ENCODE measurements around the gene SYT8.
"Not testable (repeated sequence)": the region's sequence is repeated elsewhere in the genome, so short reads cannot be mapped to it uniquely, and the experiment has no call there.

SYT8 gene

DNA sequence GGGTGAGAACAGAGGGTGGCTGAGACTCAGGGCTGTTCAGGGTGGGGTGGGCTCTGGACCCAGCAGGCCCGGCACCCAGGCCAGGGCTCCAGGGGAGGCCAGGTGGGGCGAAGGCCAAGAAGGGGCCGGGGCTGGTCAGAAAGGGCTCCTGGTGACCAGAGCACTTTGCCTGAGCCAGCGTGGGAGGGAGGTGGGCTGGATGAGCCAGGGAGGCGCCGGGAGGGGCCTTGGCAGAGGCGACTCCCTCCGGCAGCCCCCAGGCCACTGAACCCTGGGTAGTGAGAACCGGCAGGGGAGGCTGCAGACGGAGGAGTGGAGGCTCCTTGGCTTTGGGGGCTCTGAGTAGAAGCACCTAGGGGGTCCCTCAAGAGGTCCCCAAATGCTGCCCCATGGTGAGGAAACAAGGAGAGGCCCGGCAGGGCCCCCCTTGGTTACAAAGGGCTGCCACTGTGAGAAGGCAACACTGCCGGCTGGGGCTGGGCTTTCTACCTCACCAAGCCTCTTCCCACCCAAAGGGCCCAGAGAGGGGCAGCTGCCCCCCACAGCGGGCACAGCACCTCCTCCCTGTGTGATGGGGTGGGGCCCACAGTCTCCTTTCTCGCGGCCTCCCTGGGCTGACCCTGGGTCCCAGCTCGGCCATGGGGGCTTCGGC, 39.8 kb downstream of the SYT8 start:
- DNase-seq, result not testable (repeated sequence)

DNA sequence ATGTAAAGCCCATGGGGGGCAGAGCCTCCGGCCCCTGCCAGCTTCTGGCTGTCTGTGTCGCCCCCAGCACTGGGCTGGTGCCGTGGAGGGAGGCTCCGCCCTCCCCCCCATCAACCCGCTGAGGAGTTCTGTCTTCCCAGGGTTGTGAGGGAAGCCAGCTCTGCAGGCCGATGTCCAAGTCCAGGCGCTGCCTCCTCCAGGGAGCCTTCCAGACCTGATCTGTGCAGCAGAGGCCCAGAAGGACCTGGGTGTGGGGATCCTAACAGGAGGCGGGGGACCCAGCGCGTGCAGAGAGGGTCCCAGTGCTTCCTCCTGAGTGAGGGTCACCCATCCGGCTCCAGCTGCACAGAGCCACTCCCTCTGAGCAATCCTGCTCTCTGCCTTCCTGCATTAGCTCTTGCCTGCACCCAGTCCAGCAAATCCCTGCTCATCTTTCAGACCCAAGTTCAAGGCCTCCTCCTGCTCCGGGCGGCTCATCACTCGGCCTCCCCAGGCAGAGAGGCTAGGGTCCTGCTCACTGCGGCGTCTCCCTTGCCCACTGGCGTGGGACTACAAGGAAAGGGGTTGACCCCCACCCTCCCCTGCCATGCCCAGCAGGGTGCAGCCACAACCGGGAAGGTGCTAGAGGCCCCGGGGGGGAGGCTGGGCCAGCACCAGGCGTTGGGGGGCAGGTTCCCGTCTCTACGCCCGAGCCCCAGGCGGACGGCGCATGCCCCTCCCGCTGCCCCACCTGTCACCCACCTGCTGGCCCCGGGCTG, 40.5 kb downstream of the SYT8 start:
- no peak for DNase-seq

DNA sequence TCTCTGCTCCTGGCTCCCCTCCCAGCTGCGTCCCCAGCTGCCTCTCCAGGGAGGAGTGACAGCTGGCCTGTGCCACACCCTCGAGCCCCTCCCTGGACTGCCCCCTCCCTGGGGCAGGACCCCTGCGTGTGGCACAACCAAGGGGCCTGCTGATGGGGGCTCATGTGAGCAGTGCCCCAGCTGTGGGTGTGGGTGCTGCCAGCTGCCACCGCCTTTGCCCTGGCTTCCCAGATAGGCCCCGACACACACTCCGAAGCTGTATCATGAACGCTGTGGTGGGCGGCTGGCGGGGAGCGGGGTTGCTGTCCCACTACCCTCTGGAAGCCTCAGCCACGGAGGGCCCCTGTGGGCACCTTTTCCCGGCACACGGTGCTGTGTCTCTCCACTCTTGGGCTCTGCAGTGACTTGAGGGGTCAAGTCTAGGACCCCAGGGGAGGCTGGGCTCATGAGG, 41.1 kb downstream of the SYT8 start:
- not testable (repeated sequence) for DNase-seq

DNA sequence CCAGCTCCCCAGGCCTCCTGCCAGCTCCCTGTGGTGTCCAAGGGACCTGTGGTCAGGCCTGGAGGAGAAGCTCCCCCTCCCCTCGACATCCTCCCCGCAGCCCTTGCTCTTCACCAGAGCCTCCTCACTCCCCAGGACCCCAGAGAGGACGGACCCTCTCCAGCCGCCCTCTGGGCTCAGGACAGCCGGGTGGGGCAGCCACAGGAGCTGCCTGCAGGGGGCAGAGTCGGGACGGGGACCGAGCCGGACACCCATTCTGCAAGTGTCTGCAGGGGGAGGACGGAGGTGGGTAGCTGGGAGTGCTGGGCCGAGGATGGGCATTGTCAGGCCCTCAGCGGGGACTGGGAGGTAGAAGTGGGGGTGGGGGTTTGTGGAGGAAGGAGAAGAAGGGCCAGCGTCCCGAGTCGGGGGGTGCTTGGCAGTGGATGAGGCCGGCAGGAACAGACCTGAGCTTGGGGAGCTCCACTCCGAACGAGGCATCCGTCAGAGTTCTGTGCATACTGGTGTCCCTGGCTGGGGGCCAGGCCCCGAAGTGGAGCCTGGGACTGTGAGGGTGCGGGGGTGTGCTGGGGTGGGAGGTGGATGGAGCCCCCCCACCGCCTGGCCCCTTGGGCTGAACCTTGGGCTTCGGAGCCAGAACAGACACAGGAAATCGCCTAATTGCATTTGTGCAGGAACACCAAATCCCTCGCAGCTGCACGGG, 41.7 kb downstream of the SYT8 start:
- DNase-seq, result peak; percentile 48

DNA sequence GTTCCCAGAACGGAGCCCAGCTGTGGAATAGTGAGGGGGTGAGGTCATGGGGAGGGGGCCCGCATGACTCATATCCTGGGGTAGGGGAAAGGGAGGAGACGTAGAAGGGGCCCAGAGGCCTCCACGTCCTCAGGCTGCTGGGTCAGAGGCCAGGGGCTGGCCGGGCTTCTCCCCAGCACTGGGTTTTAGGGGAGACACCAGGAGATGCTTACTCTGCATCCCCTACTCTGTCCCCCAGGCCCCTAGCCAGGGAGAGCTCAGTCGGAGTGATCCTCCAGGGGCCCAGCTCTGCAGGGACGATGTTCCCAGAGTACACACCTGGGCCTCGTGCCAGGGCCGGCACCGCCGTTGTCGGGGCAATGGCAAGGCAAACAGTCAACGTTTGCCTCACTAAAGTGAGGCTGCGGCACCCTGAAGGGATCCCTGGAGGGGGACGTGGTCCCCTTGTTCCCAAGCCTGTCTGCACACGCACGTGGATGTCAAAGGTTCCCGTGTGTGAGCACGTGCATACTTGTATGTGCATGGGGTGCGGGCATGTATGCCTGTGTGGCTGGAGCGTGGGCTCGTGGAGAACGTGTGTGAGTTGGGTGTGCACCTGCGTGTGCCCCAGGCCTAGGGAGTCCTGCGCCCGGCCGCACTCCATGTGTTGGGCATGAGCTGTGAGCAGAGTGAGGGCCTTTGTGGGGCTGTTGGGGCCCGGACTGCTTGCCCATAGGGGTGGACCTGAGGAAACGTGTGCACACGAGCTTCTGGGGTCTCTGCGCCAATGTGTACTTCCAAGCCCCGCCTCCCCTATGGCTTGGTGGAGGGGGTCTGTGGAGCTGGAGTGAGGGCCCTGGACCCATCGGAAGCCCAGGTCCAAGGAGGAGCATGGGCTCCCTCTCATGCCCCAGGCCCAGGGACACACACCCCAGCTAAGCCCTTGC, 42.7 kb downstream of the SYT8 start:
- no peak for DNase-seq

DNA sequence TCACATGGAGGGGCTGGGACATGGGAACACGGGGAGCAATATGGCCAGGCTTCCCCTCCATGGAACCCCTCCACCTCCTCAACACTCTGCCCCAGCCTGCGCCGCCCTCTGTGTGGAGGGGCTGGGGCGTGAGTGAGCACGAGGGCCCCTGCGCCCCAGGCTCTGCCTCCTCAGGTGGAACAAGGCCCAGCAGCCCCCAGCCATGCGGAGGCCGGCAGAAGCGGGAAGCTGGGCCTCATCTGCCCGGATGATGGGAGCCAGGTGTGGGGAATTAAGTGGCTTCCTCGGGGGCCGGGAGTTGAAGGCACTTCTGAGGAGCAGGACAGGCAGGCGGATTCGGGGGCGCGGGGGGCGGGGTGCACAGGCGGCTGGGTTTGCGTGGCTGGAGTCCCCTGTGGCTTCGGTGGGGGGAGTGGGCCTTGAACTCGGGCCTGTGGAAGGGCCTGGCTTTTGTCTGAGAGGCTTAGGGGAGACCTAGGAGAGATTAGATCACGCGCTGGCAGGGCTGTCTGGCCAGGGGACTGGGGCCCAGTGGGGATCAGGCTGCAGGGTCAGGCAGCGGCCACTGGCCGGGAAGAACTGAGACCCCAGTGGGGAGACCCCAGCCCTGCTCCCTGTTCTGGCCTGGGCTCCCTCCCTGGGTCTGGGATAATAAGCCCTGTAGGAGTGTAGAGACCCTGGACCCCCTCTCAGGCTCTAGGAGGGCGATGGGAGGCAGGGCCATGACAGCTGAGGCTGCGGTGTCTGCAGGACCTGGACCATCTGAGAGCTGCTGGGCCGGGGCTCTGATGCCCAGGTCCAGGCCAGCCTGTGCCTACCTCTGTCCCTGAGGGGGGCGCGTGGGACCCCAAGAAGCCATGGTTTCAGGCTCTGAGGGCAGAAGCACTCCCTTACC, 43.6 kb downstream of the SYT8 start:
- DNase-seq, result no peak

DNA sequence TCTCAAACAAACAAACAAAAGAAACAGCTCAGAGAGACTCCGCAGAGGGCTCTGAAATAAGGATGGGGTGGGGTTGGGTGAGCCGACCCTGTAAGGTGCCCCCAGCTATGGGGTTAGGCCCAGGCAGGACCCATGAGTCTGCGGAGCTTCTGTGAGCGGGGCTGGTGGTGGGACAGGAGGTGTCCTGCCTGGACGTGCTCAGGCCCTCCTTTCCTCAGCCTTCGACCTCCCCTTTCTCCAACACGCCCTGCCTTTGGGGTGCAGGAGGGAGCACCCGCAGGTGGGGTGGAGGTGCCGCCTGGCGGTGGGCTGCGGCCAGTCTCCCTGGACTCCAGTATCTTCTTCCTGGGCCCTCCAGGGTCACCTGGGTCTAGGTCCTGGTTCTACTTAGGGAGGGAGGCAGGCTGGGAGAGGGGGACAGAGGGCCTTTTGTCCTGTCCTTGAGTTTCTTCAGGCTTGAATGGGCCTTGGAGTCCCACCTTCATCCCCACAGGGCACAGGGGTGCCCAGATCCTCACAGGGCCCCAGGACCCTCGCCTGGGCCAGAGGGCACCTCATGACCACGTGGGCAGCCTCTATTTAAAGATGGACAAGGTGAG, 44.7 kb downstream of the SYT8 start:
- no peak for DNase-seq

DNA sequence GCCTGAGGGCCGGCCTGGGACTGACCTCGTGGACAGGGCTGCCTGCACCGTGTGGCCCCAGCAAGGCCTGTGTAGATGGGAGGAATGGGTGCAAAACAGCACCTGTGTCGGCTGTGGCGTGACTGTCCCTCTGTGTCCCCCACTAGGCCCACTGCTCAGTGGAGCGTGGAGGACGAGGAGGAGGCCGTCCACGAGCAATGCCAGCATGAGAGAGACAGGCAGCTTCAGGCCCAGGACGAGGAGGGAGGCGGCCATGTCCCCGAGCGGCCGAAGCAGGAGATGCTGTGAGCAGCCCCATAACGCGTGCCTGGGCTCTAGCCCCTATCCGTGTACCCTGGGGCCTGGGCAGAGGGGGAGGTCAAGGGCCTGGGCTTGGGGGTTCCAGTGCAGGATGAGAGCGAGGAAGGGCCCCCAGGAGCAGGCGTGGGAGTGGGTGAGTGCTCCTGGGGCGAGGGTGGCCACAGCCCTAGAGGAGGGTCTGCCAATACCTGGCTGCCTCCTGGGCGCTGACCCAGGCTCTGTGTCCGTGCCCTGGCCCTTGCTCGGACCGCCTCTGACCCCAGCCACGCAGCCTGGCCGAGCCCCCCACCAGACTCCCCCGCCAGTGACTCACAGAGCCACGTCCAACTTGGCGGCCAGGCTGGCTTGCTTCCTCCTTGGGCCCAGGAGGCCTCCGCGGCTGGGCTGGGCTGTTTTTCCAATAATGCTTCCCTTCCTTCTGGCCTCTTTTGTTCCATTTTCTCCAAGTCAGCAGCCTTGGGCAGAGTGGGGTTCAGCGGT, 45.3 kb downstream of the SYT8 start:
- DNase-seq, result no peak

DNA sequence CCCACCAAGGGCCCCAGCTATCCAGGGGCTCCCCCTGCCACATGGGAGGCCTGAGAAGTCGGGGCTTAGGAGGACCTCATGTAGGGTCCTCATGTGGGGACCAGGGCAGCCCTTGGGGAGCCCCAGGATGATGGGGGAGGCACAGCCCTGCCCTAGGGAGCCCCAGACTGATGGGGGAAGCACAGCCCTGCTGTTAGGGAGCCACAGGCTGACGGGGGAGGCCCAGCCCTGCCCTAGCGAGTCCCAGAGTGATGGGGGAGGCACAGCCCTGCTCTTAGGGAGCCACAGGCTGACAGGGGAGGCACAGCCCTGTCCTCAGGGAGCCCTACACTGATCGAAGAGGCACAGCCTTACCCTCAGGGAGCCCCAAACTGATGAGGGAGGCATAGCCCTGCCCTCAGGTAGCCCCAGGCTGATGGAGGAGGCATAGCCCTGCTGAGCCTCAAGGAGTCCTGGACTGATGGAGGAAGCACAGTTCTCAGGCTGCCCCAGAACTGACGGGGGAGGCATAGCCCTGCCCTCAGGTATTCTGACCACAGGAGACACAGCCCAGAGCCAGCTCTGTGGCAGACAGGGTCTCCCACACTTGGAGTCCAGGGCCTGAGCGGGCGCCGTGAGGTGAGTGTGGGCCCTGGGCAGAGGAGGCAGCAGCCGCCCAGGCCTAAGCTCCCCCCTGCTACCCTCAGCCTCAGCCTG, 46.1 kb downstream of the SYT8 start:
- no peak for DNase-seq

DNA sequence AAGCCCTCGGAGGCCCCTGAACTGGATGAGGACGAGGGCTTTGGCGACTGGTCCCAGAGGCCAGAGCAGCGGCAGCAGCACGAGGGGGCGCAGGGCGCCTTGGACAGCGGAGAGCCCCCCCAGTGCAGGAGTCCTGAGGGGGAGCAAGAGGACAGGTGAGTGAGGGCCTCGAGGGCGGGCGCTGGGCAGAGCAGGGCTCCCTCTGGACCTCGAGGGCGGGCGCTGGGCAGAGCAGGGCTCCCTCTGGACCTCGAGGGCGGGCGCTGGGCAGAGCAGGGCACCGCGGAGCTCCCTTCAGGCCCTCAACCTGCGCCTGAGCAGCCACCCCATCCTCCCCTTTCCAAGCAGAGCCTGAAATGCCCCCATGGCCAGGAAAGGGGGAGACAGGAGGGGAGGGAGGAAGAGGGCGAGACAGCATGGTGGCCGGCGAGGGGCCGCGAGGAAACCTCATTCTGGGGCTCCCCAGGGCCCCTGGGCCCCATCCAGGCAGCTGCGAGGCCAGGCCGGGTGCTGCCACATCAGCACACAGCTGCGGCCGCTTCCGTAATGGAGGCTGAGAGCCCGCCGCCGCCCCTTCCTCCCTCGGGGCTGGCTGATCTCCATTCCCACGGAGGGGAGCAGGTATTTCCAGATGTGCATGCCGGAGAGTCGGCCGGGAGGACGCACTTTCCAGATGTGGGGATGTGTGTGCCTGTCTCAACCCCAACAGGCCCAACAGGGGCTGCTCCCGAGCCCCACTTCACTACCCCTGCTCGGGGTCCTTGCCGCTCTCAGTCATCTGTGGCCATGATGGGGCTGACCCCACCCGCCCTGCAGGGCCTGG, 46.9 kb downstream of the SYT8 start:
- DNase-seq, result no peak

DNA sequence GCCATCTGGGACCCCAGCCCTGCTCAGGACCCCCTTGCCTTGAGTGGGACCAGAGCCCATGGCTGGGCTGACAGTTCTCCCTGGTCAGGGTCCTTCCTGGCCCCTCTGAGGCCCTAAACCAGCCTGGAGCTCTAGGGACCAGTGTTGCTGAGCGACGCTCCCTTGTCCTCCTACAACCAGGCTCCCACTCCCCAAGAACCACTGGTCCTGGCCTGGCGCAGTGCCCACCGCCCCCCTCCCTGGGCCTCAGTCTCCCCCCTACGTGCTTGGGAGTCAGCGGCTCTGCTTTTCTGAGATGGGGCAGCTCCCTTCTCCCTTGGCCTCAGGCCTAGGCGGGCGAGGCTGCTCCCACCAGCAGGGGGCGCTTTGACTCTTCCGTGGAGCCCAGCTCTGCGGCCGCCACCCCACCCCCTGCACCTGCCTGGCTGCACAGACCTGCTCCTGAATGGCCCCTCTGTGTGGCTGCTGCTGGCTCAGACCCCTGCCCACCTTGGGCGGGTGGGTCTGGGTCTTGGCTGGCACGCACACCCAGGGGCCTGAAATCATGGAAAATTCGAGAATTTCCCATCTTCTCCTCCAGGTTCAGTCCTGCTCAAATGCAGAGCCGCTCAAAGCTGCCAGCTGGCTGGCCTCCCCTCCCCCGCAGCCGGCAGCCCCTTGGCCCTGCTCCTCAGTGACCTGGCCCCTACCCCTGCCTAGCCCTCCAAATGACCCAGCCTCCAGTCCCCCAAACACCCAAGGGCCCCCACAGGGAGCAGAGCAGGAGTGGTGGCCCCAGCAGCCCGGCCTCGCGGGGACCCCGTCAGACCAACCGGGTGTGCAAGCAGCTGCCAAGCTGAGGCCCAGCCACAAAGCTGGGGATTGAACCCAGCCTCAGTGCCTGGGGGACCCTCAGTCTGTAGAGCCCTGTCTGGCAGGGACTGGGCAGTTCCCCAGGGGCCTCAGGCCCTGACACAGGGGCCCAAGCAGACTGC, 47.8 kb downstream of the SYT8 start:
- peak; percentile 79 for DNase-seq

DNA sequence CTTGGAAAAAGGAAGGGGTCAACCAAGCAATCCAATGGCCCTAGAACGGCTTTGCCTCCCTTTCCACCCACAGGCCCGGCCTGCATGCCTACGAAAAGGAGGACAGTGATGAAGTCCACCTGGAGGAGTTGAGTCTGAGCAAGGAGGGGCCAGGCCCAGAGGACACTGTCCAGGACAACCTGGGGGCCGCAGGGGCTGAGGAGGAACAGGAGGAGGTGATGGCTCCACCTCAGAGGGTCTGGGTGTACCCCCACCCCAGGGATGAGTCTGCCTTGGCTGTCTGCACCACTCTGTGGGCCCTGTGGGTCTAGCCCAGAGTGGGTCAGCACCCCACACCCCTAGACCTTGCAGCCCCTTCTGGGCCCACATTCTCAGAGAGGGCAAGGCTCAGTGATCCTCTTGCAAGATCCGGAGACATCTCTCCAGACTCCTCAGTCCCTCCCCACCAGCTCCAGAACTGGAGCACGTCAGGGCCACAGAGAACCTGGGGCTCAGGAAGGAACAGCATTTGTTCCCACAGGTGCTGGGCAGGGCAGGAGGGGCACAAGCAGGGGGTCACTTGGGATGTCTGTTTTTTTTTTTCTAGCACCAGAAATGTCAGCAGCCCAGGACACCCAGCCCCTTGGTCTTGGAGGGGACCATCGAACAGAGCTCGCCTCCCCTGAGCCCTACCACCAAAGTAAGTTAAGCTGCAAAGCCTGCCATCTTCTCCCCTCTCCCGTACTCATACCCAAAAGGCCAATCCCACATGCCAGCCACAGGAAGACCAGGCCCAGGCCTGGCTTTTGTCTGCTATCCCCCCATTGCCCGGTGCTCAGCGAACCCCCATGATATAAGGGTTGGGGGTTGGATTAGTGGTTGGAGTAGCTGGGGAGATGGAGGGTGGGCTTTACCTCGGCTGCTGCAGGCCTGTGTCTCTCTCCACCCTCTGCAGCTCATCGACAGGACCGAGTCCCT, 48.8 kb downstream of the SYT8 start:
- no peak for DNase-seq

DNA sequence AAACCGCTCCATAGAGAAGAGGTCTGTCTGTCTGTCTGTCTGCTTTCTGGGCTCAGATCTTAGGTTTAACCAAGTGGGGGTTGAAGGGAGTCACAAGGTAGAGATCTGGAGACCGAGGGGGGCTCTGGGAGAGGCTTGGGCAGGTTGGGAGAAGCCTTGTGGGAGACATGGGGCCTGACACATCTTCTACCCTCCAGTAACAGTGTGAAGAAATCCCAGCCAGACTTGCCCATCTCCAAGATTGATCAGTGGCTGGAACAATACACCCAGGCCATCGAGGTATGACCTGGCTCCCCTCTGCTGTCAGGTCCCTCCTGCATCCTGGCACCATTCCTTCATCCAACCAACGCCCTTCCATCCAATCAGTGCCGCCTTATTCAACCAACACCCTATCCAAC, 49.5 kb downstream of the SYT8 start:
- no peak for DNase-seq

DNA sequence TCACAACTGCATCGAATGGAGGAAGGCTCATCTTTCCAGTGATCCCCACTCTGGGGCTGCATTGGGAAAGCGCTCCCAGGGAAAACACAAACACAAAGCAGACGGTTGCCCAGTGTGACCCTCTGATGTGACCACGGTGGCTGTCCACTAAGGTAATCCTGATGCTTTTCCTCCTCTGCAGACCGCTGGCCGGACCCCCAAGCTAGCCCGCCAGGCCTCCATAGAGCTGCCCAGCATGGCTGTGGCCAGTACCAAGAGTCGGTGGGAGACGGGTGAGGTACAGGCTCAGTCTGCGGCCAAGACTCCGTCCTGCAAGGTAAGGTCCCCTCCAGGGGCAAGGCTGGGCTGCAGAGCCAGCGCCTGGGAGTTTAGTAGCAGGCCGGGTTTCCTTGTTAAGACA, 51.8 kb downstream of the SYT8 start:
- DNase-seq, result not testable (repeated sequence)
